ENCODE results near the gene FLVCR2. TPM values are rescaled to one million over a fixed set of nuclear protein-coding genes. Genes with fewer than 3 reads are reported as not detected.

The FLVCR2 gene
- total and polyA plus RNA-seq, 9 donors, result 11.0 to 29.3 (median 16.7) TPM

DNA sequence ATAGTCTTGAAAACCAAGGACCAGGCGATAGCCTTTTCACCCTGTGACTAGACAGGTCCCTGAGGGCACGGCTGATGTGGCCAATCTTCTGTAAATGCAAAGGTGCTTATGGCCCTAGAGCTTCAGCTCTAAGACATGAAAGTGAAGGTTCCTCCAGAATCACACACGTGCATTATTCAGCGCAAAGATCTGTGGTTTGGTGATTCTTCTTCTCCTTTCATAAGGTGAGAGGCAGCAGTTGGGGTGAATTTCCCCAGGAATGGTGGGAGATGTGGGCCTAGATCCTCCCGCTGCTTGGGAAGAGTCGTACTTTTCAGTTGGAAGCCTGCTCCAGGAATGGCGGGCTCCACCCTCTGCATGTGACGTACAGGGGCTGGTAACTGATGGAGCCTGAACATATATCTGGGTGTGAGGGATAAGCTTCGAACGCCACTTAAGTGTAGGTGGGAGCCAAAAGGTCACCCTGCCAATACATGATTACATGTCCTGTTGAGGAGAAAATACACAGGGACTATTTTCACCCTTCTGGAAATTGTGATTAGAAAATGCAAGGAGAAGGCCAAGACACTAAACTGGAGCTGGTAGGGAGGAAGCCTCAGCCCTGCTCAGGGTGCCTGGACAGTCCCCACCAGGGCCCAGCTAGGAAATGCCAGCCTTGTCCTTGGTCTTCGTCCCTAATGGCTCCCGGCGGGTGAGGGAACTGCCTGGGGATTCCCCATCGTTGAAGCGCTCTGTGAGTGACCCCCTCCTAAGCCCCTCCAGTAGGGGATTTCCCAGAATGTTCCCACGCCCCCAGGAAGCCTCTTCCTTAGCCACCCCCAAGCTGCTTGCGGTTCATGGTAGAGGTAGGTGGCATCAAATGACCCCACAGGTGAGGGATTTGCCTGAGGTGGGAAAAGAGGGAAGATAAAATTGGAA, 38.6 kb upstream of the FLVCR2 start:
- no peaks in the 10 kb centered on the region for H3K36me3 ChIP-seq (ENCODE audit: control insufficient read depth, insufficient read depth, low read length)
- no peak for DNase-seq
- no peak overlapping the region for H3K27ac ChIP-seq (ENCODE audit: low read length)
- WGBS (ENCODE audit: insufficient coverage), result 87% methylated on average over 7 of the region's 17 CpGs
- peaks cover 6% of the 10 kb centered on the region for H3K4me1 ChIP-seq (ENCODE audit: control insufficient read depth, insufficient read depth, low read length)
- no peak overlapping the region for H3K4me3 ChIP-seq (ENCODE audit: low read length)
- H3K9me3 ChIP-seq (replicated peaks; ENCODE audit: control insufficient read depth, low read depth, low read length), result no peaks in the 10 kb centered on the region
- H3K27me3 ChIP-seq (ENCODE audit: control insufficient read depth, insufficient read depth, low read length), result peaks cover 2% of the 10 kb centered on the region

GRCh38 chr14:75540479-75540851, 38.0 kb upstream of the FLVCR2 start:
- Histone ChIP-seq H3K27ac (ENCODE audit: low read length) (no peak overlapping the region), H3K9me3 (replicated peaks; ENCODE audit: control insufficient read depth, low read depth, low read length) (no peaks in the 10 kb centered on the region), H3K4me1 (ENCODE audit: control insufficient read depth, insufficient read depth, low read length) (peaks cover 6% of the 10 kb centered on the region), H3K27me3 (ENCODE audit: control insufficient read depth, insufficient read depth, low read length) (peaks cover 2% of the 10 kb centered on the region), H3K4me3 (ENCODE audit: low read length) (no peak overlapping the region), H3K36me3 (ENCODE audit: control insufficient read depth, insufficient read depth, low read length) (no peaks in the 10 kb centered on the region)
- 72% methylated on average over 3 of the region's 7 CpGs for WGBS (ENCODE audit: insufficient coverage)
- no peak for DNase-seq

- Histone ChIP-seq H3K27me3 (ENCODE audit: control insufficient read depth, insufficient read depth, low read length) (peaks cover 2% of the 10 kb centered on the region), H3K27ac (ENCODE audit: low read length) (no peak overlapping the region), H3K9me3 (replicated peaks; ENCODE audit: control insufficient read depth, low read depth, low read length) (no peaks in the 10 kb centered on the region), H3K4me1 (ENCODE audit: control insufficient read depth, insufficient read depth, low read length) (peaks cover 6% of the 10 kb centered on the region), H3K36me3 (ENCODE audit: control insufficient read depth, insufficient read depth, low read length) (no peaks in the 10 kb centered on the region), H3K4me3 (ENCODE audit: low read length) (no peak overlapping the region)
- peak; percentile 74 for DNase-seq
- WGBS (ENCODE audit: insufficient coverage), result 19% methylated on average over 7 of the region's 10 CpGs
These were observed 35.8 kb upstream of the FLVCR2 start for GRCh38 chr14:75542588-75543091.

GRCh38 chr14:75543253-75543652, 35.2 kb upstream of the FLVCR2 start:
- no peaks in the 10 kb centered on the region for H3K36me3 ChIP-seq (ENCODE audit: control insufficient read depth, insufficient read depth, low read length)
- H3K9me3 ChIP-seq (replicated peaks; ENCODE audit: control insufficient read depth, low read depth, low read length), result no peaks in the 10 kb centered on the region
- peaks cover 2% of the 10 kb centered on the region for H3K27me3 ChIP-seq (ENCODE audit: control insufficient read depth, insufficient read depth, low read length)
- H3K4me3 ChIP-seq (ENCODE audit: low read length), result no peak overlapping the region
- H3K4me1 ChIP-seq (ENCODE audit: control insufficient read depth, insufficient read depth, low read length), result peaks cover 6% of the 10 kb centered on the region
- no peak for DNase-seq
- peak overlapping the region; percentile 42 for H3K27ac ChIP-seq (ENCODE audit: low read length)
- 49% methylated on average over 2 of the region's 4 CpGs for WGBS (ENCODE audit: insufficient coverage)

GRCh38 chr14:75543786-75544185, 34.6 kb upstream of the FLVCR2 start:
- WGBS (ENCODE audit: insufficient coverage), result no CpG with 5 or more reads among the region's 2 CpGs
- H3K4me1 ChIP-seq (ENCODE audit: control insufficient read depth, insufficient read depth, low read length), result peaks cover 6% of the 10 kb centered on the region
- no peak overlapping the region for H3K27ac ChIP-seq (ENCODE audit: low read length)
- H3K9me3 ChIP-seq (replicated peaks; ENCODE audit: control insufficient read depth, low read depth, low read length), result no peaks in the 10 kb centered on the region
- H3K4me3 ChIP-seq (ENCODE audit: low read length), result no peak overlapping the region
- peaks cover 2% of the 10 kb centered on the region for H3K27me3 ChIP-seq (ENCODE audit: control insufficient read depth, insufficient read depth, low read length)
- DNase-seq, result no peak
- H3K36me3 ChIP-seq (ENCODE audit: control insufficient read depth, insufficient read depth, low read length), result no peaks in the 10 kb centered on the region

DNA sequence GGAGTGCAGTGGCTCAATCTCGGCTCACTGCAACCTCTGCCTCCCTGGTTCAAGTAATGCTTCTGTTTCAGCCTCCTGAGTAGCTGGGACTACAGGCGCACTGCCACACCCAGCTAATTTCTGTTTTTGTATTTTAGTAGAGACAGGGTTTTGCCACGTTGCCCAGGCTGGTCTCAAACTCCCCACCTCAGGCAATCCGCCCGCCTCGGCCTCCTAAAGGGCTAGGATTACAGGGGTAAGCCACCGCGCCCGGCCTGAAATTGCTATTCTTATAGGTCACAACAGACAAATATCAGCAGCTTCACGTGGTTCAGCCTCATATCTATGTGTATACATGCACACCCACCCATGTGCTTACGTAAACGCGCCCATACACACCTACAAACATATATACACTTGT, 32.5 kb upstream of the FLVCR2 start:
- no peaks in the 10 kb centered on the region for H3K9me3 ChIP-seq (replicated peaks; ENCODE audit: control insufficient read depth, low read depth, low read length)
- H3K27ac ChIP-seq (ENCODE audit: low read length), result no peak overlapping the region
- peaks cover 6% of the 10 kb centered on the region for H3K4me1 ChIP-seq (ENCODE audit: control insufficient read depth, insufficient read depth, low read length)
- no peak overlapping the region for H3K4me3 ChIP-seq (ENCODE audit: low read length)
- peaks cover 2% of the 10 kb centered on the region for H3K27me3 ChIP-seq (ENCODE audit: control insufficient read depth, insufficient read depth, low read length)
- no peaks in the 10 kb centered on the region for H3K36me3 ChIP-seq (ENCODE audit: control insufficient read depth, insufficient read depth, low read length)
- DNase-seq, result no peak
- WGBS (ENCODE audit: insufficient coverage), result 91% methylated on average over 7 of the region's 13 CpGs

DNA sequence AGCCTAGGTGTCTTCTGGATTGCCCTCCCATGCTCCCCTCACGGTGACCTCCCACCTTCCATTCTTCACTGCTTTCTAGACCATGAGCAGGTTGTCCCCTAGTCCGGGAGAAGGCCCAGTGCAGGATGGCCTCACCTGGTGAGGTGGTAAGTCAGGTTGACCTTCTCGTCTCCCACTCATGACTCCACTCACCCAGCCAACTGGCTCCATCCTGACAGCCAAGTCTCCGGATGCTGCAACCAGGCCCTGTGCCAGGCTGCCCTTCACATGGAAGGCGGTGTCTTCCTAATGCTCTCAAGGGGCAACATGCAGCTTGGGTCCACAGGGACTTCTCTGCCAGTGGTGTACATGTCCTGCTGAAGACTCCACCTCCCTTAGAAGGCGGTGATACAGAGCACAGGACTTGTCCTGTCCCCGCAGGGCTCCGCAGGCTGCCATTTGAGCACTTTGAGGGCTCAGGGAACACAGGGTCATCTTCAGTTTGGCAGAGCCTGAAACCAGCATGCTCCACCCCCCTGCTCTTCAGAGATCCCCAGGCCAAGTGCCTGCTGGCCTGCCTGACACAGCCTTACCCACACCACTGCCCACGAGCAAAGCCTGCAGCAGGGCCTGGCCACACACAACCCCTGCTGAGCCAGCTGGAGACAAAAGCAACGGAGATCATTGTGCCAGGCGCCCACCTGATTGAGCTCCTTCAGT, 30.7 kb upstream of the FLVCR2 start:
- Histone ChIP-seq H3K4me1 (ENCODE audit: control insufficient read depth, insufficient read depth, low read length) (no peaks in the 10 kb centered on the region), H3K27ac (ENCODE audit: low read length) (no peak overlapping the region), H3K4me3 (ENCODE audit: low read length) (no peak overlapping the region), H3K27me3 (ENCODE audit: control insufficient read depth, insufficient read depth, low read length) (peaks cover 6% of the 10 kb centered on the region), H3K36me3 (ENCODE audit: control insufficient read depth, insufficient read depth, low read length) (no peaks in the 10 kb centered on the region), H3K9me3 (replicated peaks; ENCODE audit: control insufficient read depth, low read depth, low read length) (no peaks in the 10 kb centered on the region)
- WGBS (ENCODE audit: insufficient coverage), result 85% methylated on average over 7 of the region's 11 CpGs
- no peak for DNase-seq

DNA sequence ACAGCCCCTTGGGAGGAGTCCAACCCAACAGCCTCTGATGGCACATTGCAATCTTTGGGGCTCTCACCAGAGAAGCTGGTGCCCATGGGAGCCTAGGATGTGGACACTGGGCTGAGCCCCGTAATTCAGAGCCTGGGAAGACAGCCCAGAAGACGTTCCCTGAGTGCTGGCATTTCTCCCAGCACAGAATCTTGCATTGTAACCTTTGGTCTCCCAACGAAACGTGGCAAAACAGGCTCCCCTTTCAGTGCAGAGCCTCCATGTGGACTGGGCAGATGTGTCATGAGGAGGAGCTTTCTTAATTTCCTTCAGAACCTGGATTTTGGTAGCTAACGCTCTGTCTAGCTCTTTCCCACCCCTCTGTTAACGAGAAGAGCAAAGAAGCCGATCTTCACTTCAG, 29.9 kb upstream of the FLVCR2 start:
- WGBS (ENCODE audit: insufficient coverage), result 80% methylated on average over 1 of the region's 7 CpGs
- Histone ChIP-seq H3K4me3 (ENCODE audit: low read length) (no peak overlapping the region), H3K27me3 (ENCODE audit: control insufficient read depth, insufficient read depth, low read length) (peaks cover 4% of the 10 kb centered on the region), H3K4me1 (ENCODE audit: control insufficient read depth, insufficient read depth, low read length) (no peaks in the 10 kb centered on the region), H3K27ac (ENCODE audit: low read length) (no peak overlapping the region), H3K36me3 (ENCODE audit: control insufficient read depth, insufficient read depth, low read length) (no peaks in the 10 kb centered on the region), H3K9me3 (replicated peaks; ENCODE audit: control insufficient read depth, low read depth, low read length) (no peaks in the 10 kb centered on the region)
- no peak for DNase-seq

DNA sequence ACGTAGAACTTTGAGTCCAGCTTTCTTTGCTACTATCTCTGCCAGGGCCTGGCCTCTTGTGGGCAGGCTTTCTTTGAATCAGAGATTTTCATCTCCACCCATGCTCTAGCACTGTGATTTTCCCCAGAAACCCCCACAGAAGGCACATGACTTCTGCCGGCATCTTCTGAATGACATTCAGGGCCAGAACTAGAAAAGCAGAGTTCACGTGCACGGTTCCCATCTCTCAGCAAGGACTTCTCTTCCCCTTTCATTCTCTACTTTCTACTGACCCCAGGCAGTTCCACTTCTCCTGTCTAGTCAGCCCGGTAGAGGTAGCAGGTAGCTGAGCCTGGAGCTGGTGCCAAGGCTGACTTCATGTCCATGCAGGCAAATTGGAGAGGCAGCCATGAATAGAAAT, 29.3 kb upstream of the FLVCR2 start:
- no peak overlapping the region for H3K4me3 ChIP-seq (ENCODE audit: low read length)
- H3K4me1 ChIP-seq (ENCODE audit: control insufficient read depth, insufficient read depth, low read length), result no peaks in the 10 kb centered on the region
- no peaks in the 10 kb centered on the region for H3K36me3 ChIP-seq (ENCODE audit: control insufficient read depth, insufficient read depth, low read length)
- peaks cover 4% of the 10 kb centered on the region for H3K27me3 ChIP-seq (ENCODE audit: control insufficient read depth, insufficient read depth, low read length)
- H3K27ac ChIP-seq (ENCODE audit: low read length), result no peak overlapping the region
- H3K9me3 ChIP-seq (replicated peaks; ENCODE audit: control insufficient read depth, low read depth, low read length), result no peaks in the 10 kb centered on the region
- DNase-seq, result peak; percentile 23
- 82% methylated on average over 2 of the region's 5 CpGs for WGBS (ENCODE audit: insufficient coverage)

DNA sequence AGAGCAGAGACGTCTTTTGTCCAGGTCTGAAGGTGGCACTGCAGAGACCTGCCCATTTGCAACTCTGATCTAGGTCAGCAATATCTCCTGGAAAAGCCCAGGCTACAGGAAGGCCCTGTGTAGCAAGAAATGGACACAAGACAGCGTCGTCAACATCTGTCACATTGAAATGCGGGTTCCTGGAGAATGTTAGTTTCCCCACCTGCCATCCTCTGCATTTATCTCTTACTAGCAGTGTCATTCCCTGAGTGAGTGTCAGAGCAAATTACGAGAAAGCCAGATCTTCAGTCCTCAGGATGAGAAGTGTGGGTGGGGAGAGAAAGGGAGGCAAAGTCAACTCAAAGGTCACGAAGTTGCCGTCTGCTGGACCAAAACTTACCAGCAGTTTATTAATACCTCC, 27.4 kb upstream of the FLVCR2 start:
- Histone ChIP-seq H3K27me3 (ENCODE audit: control insufficient read depth, insufficient read depth, low read length) (peaks cover 4% of the 10 kb centered on the region), H3K4me3 (ENCODE audit: low read length) (no peak overlapping the region), H3K36me3 (ENCODE audit: control insufficient read depth, insufficient read depth, low read length) (no peaks in the 10 kb centered on the region), H3K9me3 (replicated peaks; ENCODE audit: control insufficient read depth, low read depth, low read length) (no peaks in the 10 kb centered on the region), H3K27ac (ENCODE audit: low read length) (no peak overlapping the region), H3K4me1 (ENCODE audit: control insufficient read depth, insufficient read depth, low read length) (no peaks in the 10 kb centered on the region)
- 62% methylated on average over 1 of the region's 7 CpGs for WGBS (ENCODE audit: insufficient coverage)
- DNase-seq, result no peak

Data from muscle of leg (tissue), 11 donors.